ENCODE data around the gene RASAL2.

DNA sequence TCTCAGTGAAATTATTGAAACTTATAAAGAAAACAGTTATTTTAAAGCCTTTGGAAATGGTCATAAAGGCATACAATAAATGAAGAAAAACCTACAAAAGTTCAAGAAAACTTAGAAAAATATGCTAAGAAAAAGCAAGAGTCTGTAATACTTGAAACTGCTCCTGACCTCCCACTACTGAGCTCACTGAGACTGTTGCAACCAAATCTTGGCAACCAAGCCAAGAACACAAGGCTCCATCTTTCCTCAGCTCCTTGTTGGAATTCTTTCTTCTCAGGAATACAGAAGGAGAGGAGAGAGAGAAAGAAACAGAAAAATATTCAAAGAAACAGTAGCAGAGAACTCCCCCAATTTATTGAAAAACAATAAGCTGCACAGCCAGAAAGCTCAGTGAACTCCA is 160.5 kb downstream of the RASAL2 start:
- TF ChIP-seq EZH2 (IDR thresholded peaks at IDR 0.05) (no peak), POLR2AphosphoS5 (IDR thresholded peaks at IDR 0.05; ENCODE audit: borderline replicate concordance, low read depth, low read length) (no peak)
